SK-N-SH treated with all-trans-retinoic acid at 6 μM for 48 hours (cell line): ENCODE results near the gene MEI4.

Experiments used
- PPARA ChIP-seq: fragments of 250-450 bp; sonication (Bioruptor Pico); IDR thresholded peaks from 2 replicates; pipeline ENCODE4 v1.5.0; 2020; ENCODE audit warnings: mild to moderate bottlenecking, borderline replicate concordance
- TSHZ2 ChIP-seq: fragments of 250-450 bp; sonication (Bioruptor Pico); IDR thresholded peaks from 2 replicates; pipeline ENCODE4 v1.5.0; 2020; ENCODE audit warnings: mild to moderate bottlenecking, moderate library complexity
- ZC3H10 ChIP-seq: fragments of 250-450 bp; sonication (Bioruptor Pico); IDR thresholded peaks from 2 replicates; pipeline ENCODE4 v1.5.1; 2021; ENCODE audit warnings: mild to moderate bottlenecking, moderate library complexity

GRCh38 chr6:77773157-77773822, 120.5 kb downstream of the MEI4 start:
- TF ChIP-seq PPARA (CRISPR knock-in tag) = no peak
- no peak for TF ChIP-seq ZC3H10
- TF ChIP-seq TSHZ2 = no peak
